Myometrial cell (primary cell): ENCODE data around the gene EHF. TPM values are rescaled to one million over a fixed set of nuclear protein-coding genes. Genes with fewer than 3 reads are reported as not detected.

Experiments
- total RNA-seq: library from RNA; depleted of rRNA; stranded (reverse); fragments of >200 nt; gene quantifications from 2 replicates; pipeline ENCODE4 v1.2.3, GENCODE V29; 2015

Gene EHF
- not detected in 2 replicates for total RNA-seq

DNA sequence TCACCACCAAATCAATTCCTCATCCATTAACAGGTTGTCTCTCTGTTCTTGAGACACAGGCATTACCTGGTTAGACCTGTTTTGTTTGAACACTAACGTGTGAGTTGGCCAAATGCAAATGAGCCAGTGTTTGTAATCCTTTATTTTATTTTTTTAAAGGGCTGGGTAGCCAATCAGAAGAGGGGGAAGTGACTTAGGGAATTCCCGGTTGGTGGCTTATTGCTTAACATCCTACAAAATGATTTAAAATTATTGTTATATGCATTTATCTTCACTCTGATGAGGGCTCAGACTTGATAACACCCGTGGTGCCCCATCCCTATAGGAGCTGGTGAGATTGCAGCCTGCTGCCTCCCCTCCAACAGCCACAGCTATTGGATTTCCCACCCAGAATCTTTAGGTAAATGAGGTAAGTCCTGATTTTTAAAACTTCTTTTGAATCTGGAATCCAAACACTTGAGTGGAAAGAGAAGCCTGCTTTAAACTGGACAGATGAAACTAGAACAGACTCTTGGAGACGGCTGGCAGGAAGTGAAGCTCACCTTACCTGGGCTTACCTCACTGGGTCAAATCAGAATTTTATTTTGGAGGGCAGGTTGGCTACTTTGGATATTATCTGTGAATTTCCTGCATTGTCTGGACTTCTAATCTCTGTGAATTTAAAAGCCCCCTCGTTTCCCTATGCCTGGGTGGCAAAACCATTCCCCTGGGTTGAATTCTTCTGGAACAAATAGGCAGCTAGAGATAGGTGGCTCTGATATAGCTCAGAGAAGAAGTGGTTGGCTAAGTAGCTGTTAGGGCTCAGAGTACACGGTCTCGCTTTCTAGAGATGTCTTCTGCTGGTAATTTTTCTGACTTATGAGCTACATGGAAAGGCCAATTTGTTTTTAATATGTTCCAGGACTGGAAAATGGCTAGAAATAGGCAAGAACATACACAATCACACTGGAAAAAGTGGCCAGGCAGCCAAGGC, at the start of gene EHF:
Gene EHF (plus strand): TSS at position 274 of the 973 bp plus-strand sequence. CDS start 21,538 bp downstream, outside the sequence.

Other genes starting within 250 kb of the EHF start
- gene CAT, start 182.2 kb upstream of the EHF start, total RNA-seq = 61.3 and 66.9 TPM in 2 replicates
- gene ELF5, start 107.3 kb upstream of the EHF start, total RNA-seq = not detected in 2 replicates